ENCODE data around the gene GIGYF1. TPM values are rescaled to one million over a fixed set of nuclear protein-coding genes. Genes with fewer than 3 reads are reported as not detected.

Gene GIGYF1
- polyA plus RNA-seq, 1 donor from 2014 or later = 2.6 TPM

DNA sequence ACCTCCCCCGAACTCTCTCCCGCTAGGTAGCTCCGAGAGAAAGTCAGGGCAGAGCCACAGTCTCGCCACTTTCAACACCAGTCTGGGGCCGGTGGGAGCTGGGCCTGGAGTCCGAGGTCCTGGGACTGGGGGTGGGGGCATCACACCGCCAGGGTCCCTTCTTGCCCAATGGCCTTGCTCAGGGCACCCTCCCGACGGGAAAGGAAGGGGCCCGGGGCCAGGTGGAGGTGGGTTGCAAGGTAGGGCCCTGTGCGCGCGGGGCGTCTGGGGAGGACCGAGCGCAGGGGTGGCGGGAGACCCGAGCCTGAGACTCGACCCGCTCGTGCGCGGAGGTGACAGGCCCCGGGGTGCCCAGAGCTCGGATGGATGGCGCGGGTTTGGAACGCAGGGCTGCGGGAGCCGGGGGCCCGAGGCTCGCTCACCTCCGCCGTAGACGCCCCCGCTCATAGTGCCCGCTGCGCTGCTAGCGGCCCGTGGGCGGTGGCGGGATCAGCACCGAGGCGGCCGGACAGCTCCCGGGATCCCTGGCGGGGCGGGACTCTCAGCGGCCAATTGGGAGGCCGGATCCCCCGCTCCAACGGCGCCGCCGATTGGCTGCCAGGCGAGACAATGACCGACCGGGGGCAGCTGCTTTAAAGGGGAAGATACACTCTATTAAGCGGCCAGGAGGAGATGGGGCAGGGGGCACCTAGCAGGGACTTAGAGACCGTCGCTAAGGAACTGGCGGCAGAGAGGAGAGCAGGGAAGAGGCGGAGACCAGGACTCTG is 38.0 kb downstream of the GIGYF1 start, which contains the start of gene ACTL6B:
Gene ACTL6B (minus strand): TSS at position 541 of the 767 bp plus-strand sequence. CDS start 94 bp downstream, at position 447.
- Mint-ChIP-seq H3K36me3 (peaks cover 3% of the 10 kb centered on the region), H3K27ac (no peak within 1 kb of the TSS), H3K9me3 (peaks cover 0 to under 1% (median 0%) of the 10 kb centered on the region in 3 donors), H3K27me3 (peaks cover 37% of the 10 kb centered on the region), H3K4me3 (no peak within 1 kb of the TSS), H3K4me1 (peaks cover 0 to 2% (median 0%) of the 10 kb centered on the region in 3 donors)

DNA sequence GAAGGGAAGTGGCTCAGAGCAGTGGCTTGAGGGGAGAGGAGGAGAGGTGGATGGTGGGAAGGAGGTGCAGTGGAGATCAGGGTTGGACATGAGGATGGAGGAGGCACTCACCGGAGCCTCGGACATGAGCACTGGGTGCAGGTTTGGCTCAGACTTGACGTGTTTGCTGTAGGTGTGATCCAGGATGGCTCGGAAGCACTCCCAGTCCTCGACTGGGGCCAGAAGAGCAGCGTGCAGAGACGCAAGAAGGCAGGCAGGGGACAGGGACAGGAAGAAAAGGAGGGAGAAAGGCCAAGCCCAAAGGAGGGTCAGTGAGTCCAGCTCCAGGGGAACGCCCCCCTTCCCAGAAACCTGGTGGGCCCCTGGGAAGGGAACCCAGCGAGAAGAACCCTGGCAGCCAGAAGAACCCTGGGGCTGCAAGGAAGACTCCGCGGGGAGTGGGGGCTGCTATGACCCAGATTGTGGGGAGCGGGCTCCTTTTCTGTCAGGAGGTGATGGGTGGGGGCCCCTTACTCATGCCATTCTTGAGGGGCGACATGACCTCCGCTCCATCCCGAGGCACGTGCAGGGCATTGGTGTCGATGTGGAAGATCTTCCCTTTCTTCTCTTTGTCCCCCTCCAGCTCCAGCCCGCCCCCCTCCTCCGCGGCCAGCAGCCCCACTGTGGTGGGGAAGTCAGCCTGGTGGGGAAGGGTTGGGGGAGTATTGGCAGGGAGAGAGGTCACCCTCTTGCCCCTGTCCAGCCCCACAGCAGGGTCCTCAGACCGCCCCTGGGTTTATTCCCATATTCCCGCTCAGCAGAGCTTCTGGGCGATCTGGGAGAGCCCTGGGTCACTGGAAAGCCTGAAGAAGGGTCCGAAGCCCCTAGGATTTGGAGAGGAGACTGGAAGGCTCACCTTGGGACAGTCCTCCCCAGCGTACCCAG is 38.9 kb downstream of the GIGYF1 start:
- peaks cover 3% of the 10 kb centered on the region for H3K36me3 Mint-ChIP-seq
- H3K27ac Mint-ChIP-seq = peak overlapping the region in 1 of 3 donors; percentile 75
- peaks cover 36% of the 10 kb centered on the region for H3K27me3 Mint-ChIP-seq
- no peak overlapping the region for H3K4me3 Mint-ChIP-seq
- H3K4me1 Mint-ChIP-seq = peaks cover 0 to 2% (median 0%) of the 10 kb centered on the region in 3 donors
- H3K9me3 Mint-ChIP-seq = no peaks in the 10 kb centered on the region

DNA sequence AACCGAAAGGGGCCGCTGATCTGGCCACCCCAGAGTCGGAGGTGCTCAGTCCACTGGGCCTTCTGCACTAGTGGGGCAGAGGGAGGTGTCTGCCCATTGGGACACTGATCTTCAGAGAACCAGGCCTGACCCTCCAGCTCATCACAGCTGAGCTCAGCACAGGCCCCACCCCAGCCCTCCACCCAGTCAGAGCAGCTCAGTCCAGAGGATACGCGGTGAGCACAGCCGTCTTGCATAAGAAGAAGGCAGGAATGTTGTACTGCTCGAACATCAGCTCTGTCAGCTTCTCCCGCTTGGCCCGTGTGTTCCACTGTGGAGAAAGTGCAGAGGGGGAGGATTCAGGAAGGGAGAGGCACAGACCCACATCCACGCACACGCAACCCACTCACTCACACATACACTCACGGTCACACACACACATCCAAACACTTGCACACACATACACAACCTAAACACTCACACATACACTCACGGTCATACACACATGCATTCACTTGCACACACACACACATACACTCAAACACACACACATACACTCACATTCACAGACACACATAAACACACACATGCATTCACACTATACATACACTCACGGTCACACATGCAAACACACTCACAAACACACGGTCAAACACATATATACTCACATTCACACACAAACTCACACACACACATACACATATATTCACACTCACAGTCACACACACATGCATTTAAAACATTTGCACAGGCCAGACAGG is 44.1 kb downstream of the GIGYF1 start:
- Mint-ChIP-seq H3K9me3 (no peaks in the 10 kb centered on the region), H3K27me3 (peaks cover 39% of the 10 kb centered on the region), H3K27ac (no peak overlapping the region), H3K4me3 (no peak overlapping the region), H3K4me1 (peaks cover 0 to 4% (median 0%) of the 10 kb centered on the region in 3 donors), H3K36me3 (peaks cover 3% of the 10 kb centered on the region)

DNA sequence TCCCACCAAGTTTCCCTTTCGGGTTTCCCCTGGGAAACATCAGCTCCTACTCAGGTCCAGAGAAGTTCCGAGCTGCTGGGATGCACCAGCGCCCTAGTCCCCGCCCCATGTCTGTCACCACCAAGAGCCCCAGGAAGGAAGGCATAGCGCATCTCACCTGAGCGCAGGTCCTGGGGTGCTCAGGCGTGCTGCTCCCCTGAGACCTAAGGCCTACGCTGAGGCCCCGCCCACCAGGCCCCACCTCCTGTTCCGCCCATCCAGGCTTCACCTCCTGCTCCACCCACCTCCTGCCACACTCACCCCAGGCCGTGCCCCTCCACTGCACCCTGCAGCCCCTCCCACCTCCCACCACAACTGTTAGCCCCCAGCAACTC is 51.5 kb downstream of the GIGYF1 start:
- Mint-ChIP-seq H3K4me1 (peaks cover 8 to 11% (median 9%) of the 10 kb centered on the region in 3 donors), H3K27ac (peak overlapping the region in 1 of 3 donors; percentile 18), H3K9me3 (no peaks in the 10 kb centered on the region), H3K36me3 (peaks cover 3% of the 10 kb centered on the region), H3K4me3 (peak overlapping the region; percentile 25 to 90 (median 57)), H3K27me3 (peaks cover 13% of the 10 kb centered on the region)

DNA sequence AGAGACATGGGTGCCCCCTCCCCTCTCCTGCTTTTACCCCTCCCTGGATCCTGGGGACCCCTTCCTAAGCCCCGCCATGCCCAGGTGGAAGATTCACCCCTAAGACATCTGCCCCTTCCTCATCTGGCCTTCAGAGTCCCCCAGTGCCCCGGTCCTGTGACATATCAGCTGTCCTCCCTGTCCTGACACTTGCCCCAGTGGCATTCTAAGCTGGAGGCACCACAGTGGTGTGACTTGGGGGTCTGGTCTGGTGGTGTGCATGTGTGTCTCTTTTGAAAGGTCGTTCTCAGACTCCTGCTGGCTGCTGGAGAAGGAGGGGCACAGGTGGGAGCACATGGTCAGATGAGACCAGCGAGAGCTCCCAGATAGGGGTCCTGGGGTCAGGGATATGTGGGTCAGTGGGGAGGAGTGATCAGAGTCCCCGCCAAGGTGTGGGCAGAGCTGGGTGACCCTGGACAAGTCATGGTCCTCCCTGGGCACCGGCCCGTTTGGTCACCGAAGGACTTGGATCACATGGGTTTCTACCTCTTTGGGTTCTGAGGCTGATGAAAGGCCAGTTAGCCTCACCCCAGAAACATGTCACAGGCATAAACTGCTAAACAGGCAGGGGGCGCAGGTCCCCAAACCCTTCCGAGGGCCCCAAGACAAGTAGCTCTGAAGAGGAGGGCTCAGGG is 52.1 kb downstream of the GIGYF1 start:
- Mint-ChIP-seq H3K27ac (peak overlapping the region in 1 of 3 donors; percentile 18), H3K4me1 (peaks cover 8 to 11% (median 9%) of the 10 kb centered on the region in 3 donors), H3K4me3 (peak overlapping the region; percentile 25 to 90 (median 57)), H3K27me3 (peaks cover 11% of the 10 kb centered on the region), H3K36me3 (peaks cover 3% of the 10 kb centered on the region), H3K9me3 (no peaks in the 10 kb centered on the region)

DNA sequence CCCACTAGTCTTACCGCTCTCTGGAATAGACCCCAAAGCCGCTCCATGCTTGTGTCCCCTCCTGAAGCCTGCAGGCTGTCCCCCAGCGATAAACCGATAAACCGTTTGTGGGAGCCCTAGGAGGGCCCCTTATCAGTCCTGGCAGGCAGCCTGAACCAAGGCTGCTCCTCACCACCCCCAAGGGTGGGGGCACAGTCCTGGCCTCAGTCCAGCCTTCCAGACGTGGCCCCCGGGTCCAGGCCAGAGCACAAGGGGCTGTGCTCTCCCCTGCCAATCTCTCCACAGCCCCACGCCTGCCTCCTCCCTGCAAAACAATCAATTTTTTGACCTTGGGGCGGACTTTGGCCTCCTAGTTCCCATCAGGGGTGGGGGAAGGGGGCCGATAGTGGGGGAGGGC is 52.6 kb downstream of the GIGYF1 start, which contains the start of gene TFR2:
Gene TFR2 (minus strand): TSS at position 90 of the 397 bp plus-strand sequence. CDS start 43 bp downstream, at position 47.
- H3K27ac Mint-ChIP-seq = peak within 1 kb of the TSS in 1 of 3 donors; percentile 18
- H3K36me3 Mint-ChIP-seq = peaks cover 3% of the 10 kb centered on the region
- H3K4me1 Mint-ChIP-seq = peaks cover 8 to 11% (median 9%) of the 10 kb centered on the region in 3 donors
- H3K9me3 Mint-ChIP-seq = no peaks in the 10 kb centered on the region
- H3K27me3 Mint-ChIP-seq = peaks cover 8% of the 10 kb centered on the region
- peak within 1 kb of the TSS; percentile 25 to 90 (median 57) for H3K4me3 Mint-ChIP-seq

DNA sequence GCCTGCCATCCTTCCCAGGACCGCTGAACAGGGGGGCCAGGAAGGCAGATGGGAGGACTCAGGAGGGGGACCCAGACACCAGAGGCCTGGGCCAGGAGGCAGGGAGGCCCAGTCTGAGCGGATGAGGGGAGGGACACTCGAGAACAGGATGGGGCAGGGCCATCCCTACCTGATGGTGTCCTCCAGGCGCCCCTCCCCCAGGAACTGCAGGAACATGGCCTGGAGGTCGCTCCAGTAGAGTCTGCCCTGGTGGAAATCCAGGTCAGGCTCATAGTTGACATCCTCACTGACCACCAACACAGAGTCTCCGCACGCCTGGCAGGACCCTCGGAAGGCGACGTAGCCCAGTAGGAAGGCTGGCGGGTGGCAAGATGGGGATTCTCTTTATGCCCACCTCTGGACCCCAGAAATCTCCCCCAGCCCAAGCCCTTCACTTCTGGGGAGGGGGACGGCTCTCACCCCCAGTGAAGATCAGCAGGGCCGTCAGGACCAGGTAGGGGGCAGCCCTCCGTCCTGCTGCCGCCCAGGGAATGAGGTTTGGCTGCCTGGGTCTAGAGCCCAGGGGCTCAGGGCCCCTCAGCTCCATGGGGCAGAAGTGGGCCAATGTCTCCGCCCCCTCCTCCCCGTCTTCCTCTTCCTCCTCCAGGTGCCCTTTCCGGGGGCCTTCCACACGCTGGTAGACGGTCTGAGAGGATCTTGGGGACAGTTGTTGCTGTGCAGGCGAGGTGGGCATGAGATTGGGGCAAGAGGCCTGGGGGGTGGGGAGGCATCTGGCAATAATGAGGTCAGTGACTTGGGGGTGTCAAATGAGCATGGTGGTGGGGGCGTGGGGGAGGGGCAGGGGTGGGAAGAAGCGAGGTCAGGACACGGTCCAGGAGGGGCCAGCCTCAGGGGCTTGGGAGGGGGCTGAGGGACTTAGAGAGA is 53.3 kb downstream of the GIGYF1 start:
- Mint-ChIP-seq H3K27me3 (peaks cover 3% of the 10 kb centered on the region), H3K27ac (no peak overlapping the region), H3K36me3 (peaks cover 3% of the 10 kb centered on the region)

GRCh38 chr7:100639995-100640516 is 54.0 kb downstream of the GIGYF1 start:
- Mint-ChIP-seq H3K36me3 (peaks cover 3% of the 10 kb centered on the region), H3K27ac (no peak overlapping the region), H3K27me3 (peaks cover under 1% of the 10 kb centered on the region), H3K9me3 (no peaks in the 10 kb centered on the region), H3K4me3 (no peak overlapping the region), H3K4me1 (peaks cover 8 to 9% (median 9%) of the 10 kb centered on the region in 3 donors)

More for the DNA sequence above, 53.3 kb downstream of the GIGYF1 start:
- Mint-ChIP-seq H3K4me1 (peaks cover 8 to 11% (median 9%) of the 10 kb centered on the region in 3 donors), H3K9me3 (no peaks in the 10 kb centered on the region), H3K4me3 (no peak overlapping the region)

GRCh38 chr7:100632951-100633717 is 60.9 kb downstream of the GIGYF1 start:
- Mint-ChIP-seq H3K36me3 (no peaks in the 10 kb centered on the region), H3K4me3 (peak overlapping the region; percentile 89 to 92 (median 91)), H3K27me3 (peaks cover 1% of the 10 kb centered on the region), H3K27ac (peak overlapping the region; percentile 60 to 86 (median 69)), H3K9me3 (no peaks in the 10 kb centered on the region), H3K4me1 (peaks cover 0 to 9% (median 8%) of the 10 kb centered on the region in 3 donors)

GRCh38 chr7:100630066-100630465 is 64.0 kb downstream of the GIGYF1 start:
- H3K9me3 Mint-ChIP-seq = no peaks in the 10 kb centered on the region
- H3K4me3 Mint-ChIP-seq = peak overlapping the region in 2 of 4 donors; percentile 20 to 74
- H3K36me3 Mint-ChIP-seq = no peaks in the 10 kb centered on the region
- peaks cover 1% of the 10 kb centered on the region for H3K27me3 Mint-ChIP-seq
- peaks cover 3 to 10% (median 9%) of the 10 kb centered on the region in 3 donors for H3K4me1 Mint-ChIP-seq
- no peak overlapping the region for H3K27ac Mint-ChIP-seq
